ENCODE results near the gene ARHGAP10.

ARHGAP10 gene

DNA sequence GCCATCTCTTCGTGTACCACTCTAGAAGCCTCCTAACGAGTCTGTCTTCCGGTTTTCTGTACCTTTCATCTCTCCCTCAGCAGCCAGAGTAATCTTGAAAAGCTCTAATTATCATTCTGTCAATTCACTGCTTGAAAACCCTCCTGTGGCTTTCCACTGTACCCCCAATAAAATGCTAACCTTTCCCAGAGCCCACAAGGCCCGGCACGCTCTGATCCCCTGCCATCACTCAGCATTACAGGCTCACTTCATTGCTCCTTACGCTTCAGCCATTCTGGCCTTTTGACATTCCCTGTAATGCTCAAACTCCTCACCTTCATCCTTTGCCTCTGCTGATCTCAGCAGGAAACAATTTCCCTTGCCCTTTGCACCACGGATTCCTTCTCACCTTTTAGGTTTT lies 112.9 kb downstream of the ARHGAP10 start:
- no peak overlapping the region for H3K27ac ChIP-seq
- H3K4me2 ChIP-seq = peak overlapping the region; percentile 34; the same call in 1 of the 2 replicates
- H3K4me3 ChIP-seq (IDR thresholded peaks at IDR 0.05; ENCODE audit: insufficient read depth, low read depth, low read length) = no peak overlapping the region
- H3K9ac ChIP-seq = no peak overlapping the region
- H3K27me3 ChIP-seq (ENCODE audit: insufficient read depth, low read depth) = no peaks in the 10 kb centered on the region
- H2AFZ ChIP-seq (ENCODE audit: low read depth) = no peak overlapping the region
- no peaks in the 10 kb centered on the region for H4K20me1 ChIP-seq (ENCODE audit: insufficient read depth)
- H3K79me2 ChIP-seq (ENCODE audit: insufficient read depth, low read depth) = peaks cover 27% of the 10 kb centered on the region; the same call in 1 of the 2 replicates
- H3K36me3 ChIP-seq (ENCODE audit: insufficient read depth) = no peaks in the 10 kb centered on the region
- peaks cover 58% of the 10 kb centered on the region for H3K4me1 ChIP-seq (ENCODE audit: low read depth, poor library complexity, severe bottlenecking)
- TF ChIP-seq, protein P1, sequence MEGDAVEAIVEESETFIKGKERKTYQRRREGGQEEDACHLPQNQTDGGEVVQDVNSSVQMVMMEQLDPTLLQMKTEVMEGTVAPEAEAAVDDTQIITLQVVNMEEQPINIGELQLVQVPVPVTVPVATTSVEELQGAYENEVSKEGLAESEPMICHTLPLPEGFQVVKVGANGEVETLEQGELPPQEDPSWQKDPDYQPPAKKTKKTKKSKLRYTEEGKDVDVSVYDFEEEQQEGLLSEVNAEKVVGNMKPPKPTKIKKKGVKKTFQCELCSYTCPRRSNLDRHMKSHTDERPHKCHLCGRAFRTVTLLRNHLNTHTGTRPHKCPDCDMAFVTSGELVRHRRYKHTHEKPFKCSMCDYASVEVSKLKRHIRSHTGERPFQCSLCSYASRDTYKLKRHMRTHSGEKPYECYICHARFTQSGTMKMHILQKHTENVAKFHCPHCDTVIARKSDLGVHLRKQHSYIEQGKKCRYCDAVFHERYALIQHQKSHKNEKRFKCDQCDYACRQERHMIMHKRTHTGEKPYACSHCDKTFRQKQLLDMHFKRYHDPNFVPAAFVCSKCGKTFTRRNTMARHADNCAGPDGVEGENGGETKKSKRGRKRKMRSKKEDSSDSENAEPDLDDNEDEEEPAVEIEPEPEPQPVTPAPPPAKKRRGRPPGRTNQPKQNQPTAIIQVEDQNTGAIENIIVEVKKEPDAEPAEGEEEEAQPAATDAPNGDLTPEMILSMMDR (conservative IDR thresholded peaks at IDR 0.05; ENCODE audit: low read depth, low read length) = no peak

DNA sequence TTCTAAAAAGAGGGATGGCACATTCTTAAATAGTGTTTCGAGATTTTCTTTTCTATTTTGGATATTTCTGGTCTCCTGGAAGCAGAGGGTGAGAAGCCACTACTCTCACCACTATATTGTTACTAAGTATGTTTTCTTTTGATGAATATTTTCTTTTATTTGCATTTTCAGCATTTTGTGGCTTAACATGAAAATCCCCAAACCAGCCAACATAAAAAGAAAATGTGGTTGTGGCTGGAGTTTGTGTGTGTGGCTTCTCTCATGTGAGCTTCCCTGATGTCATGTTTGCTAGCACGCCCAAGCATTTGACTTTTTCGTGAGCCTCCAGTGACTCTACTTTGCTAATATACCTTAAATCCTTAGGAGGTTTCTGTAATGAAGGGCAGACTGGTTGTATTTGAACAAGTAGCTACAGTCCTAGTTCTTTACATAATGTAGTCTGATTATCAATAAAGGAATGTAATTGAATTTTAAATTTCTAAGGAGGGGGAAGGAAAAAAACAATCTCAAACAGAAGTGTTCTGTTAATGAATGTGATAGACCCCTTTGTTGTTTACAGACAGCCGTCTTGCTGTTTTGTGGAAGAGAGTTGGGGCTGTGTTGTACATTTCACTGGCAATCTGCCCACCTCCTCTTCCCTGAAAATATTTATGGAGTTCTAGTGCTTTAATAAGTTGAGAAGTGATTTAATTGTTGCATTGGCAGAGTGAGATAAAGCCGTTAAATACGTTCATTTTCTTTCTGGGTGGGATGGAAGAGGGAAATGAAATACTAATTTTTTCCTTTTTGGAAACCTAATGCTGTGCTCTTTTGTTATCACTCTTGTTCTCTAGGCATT lies 114.6 kb downstream of the ARHGAP10 start:
- Histone ChIP-seq H3K36me3 (ENCODE audit: insufficient read depth) (no peaks in the 10 kb centered on the region), H3K4me1 (ENCODE audit: low read depth, poor library complexity, severe bottlenecking) (peaks cover 58% of the 10 kb centered on the region), H2AFZ (ENCODE audit: low read depth) (no peak overlapping the region), H3K27ac (peak overlapping the region; percentile 6; the same call in 1 of the 2 replicates), H4K20me1 (ENCODE audit: insufficient read depth) (no peaks in the 10 kb centered on the region), H3K4me2 (peak overlapping the region; percentile 34), H3K9ac (no peak overlapping the region), H3K79me2 (ENCODE audit: insufficient read depth, low read depth) (peaks cover 23% of the 10 kb centered on the region; the same call in 1 of the 2 replicates), H3K4me3 (IDR thresholded peaks at IDR 0.05; ENCODE audit: insufficient read depth, low read depth, low read length) (no peak overlapping the region), H3K27me3 (ENCODE audit: insufficient read depth, low read depth) (no peaks in the 10 kb centered on the region)
- TF ChIP-seq, protein P1 (conservative IDR thresholded peaks at IDR 0.05; ENCODE audit: low read depth, low read length) = no peak

DNA sequence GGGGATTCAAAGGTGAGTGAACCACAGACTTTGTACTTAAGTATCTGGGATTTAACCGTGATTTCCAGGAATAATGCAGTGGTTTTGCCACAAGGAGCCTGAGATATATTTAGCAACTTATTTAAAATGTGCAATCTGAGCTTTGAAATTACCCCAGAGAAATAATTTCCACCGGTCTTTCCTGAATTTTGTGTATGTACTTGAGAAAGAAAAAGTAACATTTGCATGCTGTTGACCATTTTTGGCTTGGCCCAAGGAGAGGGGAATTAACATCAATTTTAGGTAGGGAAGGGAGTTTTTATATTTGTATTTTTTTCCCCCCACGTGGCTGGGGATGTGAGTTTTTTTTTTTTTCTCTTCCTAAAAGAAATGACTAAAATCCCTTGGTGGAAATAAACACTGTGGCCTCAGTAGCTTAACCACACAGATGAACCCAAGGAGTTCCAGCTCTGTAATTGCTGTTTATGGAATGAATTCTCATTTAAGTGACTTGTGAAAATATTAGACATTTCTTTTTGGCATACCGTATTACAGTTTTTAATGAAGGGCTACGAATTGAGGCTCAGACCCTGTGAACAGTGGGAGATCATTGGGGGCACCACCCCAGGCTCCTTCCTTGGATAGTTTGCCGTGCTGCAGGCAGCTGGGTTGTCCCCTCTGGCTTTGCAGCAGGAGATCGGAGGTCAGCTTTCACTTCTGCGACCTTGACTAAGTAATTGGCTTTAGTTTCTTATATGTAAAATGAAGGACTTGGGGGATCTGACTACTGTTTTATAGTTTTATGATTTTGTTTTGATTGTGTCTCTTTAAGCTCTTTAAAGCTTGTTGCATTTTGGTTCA lies 116.1 kb downstream of the ARHGAP10 start:
- H3K4me3 ChIP-seq (IDR thresholded peaks at IDR 0.05; ENCODE audit: insufficient read depth, low read depth, low read length) = no peak overlapping the region
- TF ChIP-seq, protein P1 (conservative IDR thresholded peaks at IDR 0.05; ENCODE audit: low read depth, low read length) = no peak

GRCh38 chr4:147848634-147849033 lies 116.7 kb downstream of the ARHGAP10 start:
- H3K4me2 ChIP-seq = no peak overlapping the region
- peaks cover 19% of the 10 kb centered on the region; the same call in 1 of the 2 replicates for H3K79me2 ChIP-seq (ENCODE audit: insufficient read depth, low read depth)
- no peaks in the 10 kb centered on the region for H3K36me3 ChIP-seq (ENCODE audit: insufficient read depth)
- no peaks in the 10 kb centered on the region for H3K27me3 ChIP-seq (ENCODE audit: insufficient read depth, low read depth)
- H2AFZ ChIP-seq (ENCODE audit: low read depth) = no peak overlapping the region
- H3K9ac ChIP-seq = no peak overlapping the region
- H3K4me1 ChIP-seq (ENCODE audit: low read depth, poor library complexity, severe bottlenecking) = peaks cover 40% of the 10 kb centered on the region
- TF ChIP-seq, protein P1 (conservative IDR thresholded peaks at IDR 0.05; ENCODE audit: low read depth, low read length) = no peak
- H4K20me1 ChIP-seq (ENCODE audit: insufficient read depth) = no peaks in the 10 kb centered on the region
- no peak overlapping the region for H3K27ac ChIP-seq
- H3K4me3 ChIP-seq (IDR thresholded peaks at IDR 0.05; ENCODE audit: insufficient read depth, low read depth, low read length) = no peak overlapping the region

More for the DNA sequence above, 116.1 kb downstream of the ARHGAP10 start:
- Histone ChIP-seq H3K4me2 (no peak overlapping the region; the same call in 1 of the 2 replicates), H3K79me2 (ENCODE audit: insufficient read depth, low read depth) (peaks cover 23% of the 10 kb centered on the region; the same call in 1 of the 2 replicates), H3K27me3 (ENCODE audit: insufficient read depth, low read depth) (no peaks in the 10 kb centered on the region), H4K20me1 (ENCODE audit: insufficient read depth) (no peaks in the 10 kb centered on the region), H3K9ac (no peak overlapping the region), H2AFZ (ENCODE audit: low read depth) (no peak overlapping the region), H3K27ac (no peak overlapping the region), H3K36me3 (ENCODE audit: insufficient read depth) (no peaks in the 10 kb centered on the region), H3K4me1 (ENCODE audit: low read depth, poor library complexity, severe bottlenecking) (peaks cover 47% of the 10 kb centered on the region)

All from KMS-11 (cell line).